Measurements from ENCODE around the gene RALB.

DNA sequence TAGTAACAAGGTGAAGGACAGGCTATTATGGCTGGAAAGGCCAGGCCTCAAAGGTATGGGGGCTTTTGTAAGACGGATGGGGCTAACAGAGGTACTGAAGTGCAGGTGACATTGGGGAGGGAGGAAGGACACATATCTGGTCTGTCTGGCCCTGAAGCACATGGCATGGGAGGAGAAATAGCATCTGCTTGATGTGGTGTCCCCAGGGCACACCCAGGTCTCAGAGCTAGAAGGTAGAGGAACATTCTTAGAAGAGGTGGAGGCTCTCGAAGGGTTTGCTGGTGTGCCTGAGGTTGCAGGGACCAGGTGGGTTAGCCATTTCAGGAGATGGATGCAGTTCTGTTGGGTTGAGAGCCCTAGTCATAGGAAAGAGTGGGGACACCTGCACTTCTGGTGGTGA, 9.5 kb downstream of the RALB start:
- TF ChIP-seq, protein P1, sequence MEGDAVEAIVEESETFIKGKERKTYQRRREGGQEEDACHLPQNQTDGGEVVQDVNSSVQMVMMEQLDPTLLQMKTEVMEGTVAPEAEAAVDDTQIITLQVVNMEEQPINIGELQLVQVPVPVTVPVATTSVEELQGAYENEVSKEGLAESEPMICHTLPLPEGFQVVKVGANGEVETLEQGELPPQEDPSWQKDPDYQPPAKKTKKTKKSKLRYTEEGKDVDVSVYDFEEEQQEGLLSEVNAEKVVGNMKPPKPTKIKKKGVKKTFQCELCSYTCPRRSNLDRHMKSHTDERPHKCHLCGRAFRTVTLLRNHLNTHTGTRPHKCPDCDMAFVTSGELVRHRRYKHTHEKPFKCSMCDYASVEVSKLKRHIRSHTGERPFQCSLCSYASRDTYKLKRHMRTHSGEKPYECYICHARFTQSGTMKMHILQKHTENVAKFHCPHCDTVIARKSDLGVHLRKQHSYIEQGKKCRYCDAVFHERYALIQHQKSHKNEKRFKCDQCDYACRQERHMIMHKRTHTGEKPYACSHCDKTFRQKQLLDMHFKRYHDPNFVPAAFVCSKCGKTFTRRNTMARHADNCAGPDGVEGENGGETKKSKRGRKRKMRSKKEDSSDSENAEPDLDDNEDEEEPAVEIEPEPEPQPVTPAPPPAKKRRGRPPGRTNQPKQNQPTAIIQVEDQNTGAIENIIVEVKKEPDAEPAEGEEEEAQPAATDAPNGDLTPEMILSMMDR (IDR thresholded peaks at IDR 0.05; ENCODE audit: control extremely low read depth in 1 of 3, insufficient read depth in 1 of 3, low read depth in 1 of 3, low read length in 3 of 3): no peak
- TF ChIP-seq, protein P2, sequence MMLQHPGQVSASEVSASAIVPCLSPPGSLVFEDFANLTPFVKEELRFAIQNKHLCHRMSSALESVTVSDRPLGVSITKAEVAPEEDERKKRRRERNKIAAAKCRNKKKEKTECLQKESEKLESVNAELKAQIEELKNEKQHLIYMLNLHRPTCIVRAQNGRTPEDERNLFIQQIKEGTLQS (IDR thresholded peaks at IDR 0.05; ENCODE audit: insufficient read depth, low read depth, low read length): no peak
- TF ChIP-seq, protein P3, sequence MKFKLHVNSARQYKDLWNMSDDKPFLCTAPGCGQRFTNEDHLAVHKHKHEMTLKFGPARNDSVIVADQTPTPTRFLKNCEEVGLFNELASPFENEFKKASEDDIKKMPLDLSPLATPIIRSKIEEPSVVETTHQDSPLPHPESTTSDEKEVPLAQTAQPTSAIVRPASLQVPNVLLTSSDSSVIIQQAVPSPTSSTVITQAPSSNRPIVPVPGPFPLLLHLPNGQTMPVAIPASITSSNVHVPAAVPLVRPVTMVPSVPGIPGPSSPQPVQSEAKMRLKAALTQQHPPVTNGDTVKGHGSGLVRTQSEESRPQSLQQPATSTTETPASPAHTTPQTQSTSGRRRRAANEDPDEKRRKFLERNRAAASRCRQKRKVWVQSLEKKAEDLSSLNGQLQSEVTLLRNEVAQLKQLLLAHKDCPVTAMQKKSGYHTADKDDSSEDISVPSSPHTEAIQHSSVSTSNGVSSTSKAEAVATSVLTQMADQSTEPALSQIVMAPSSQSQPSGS (IDR thresholded peaks at IDR 0.05; ENCODE audit: low read length): no peak
- TF ChIP-seq PHF8 (conservative IDR thresholded peaks at IDR 0.05; ENCODE audit: low read depth, low read length) (no peak), TAF1 (IDR thresholded peaks at IDR 0.05; ENCODE audit: low read depth, low read length) (no peak), RAD21 (IDR thresholded peaks at IDR 0.05 in 1 of 2, conservative IDR thresholded peaks at IDR 0.05 in 1 of 2; ENCODE audit: low read depth in 2 of 2, low read length in 2 of 2) (no peak), NANOG (IDR thresholded peaks at IDR 0.05; ENCODE audit: insufficient read depth, low read depth, low read length, poor library complexity, severe bottlenecking) (no peak), CHD1 (IDR thresholded peaks at IDR 0.05; ENCODE audit: low read depth, low read length) (no peak), EP300 (IDR thresholded peaks at IDR 0.05; ENCODE audit: borderline replicate concordance in 1 of 2, low read depth in 2 of 2, low read length in 2 of 2) (no peak)
